OCI-LY3 (cell line): ENCODE measurements around the gene TOM1L2.
A peak's percentile ranks its signal among the peaks of the same experiment; 100 is the strongest.

Experiments
- H2AFZ ChIP-seq: fragments of 200-600, 300-600 bp; shearing (Covaris generic); 2 replicates; pipeline ENCODE4 v1.6.0; 2014; ENCODE audit warnings: antibody characterized with exemption, low read depth, low read length
- H3K27ac ChIP-seq: fragments of 200-600, 300-600 bp; sonication (generic); 2 replicates; pipeline ENCODE4 v1.5.1; 2014; ENCODE audit warnings: mild to moderate bottlenecking, low read length, moderate library complexity, mixed read lengths
- H3K27me3 ChIP-seq: fragments of 200-600, 300-600 bp; sonication (generic); 2 replicates; pipeline ENCODE4 v1.6.1; 2014; ENCODE audit warnings: low read depth, low read length, mixed read lengths
- H3K36me3 ChIP-seq: fragments of 200-600, 300-600 bp; sonication (generic); replicated peaks from 2 replicates; pipeline ENCODE3; 2014; ENCODE audit warnings: low read depth, low read length, mixed read lengths
- H3K4me1 ChIP-seq: fragments of 300-600, 200-600 bp; sonication (generic); 2 replicates; pipeline ENCODE4 v1.6.1; 2014; ENCODE audit warnings: low read length, mixed read lengths
- H3K4me2 ChIP-seq: fragments of 200-600, 300-600 bp; sonication (generic); 2 replicates; pipeline ENCODE4 v1.6.1; 2014; ENCODE audit warnings: low read length, mixed read lengths
- H3K4me3 ChIP-seq: fragments of 300-600, 200-600 bp; sonication (generic); 2 replicates; pipeline ENCODE4 v1.5.1; 2014; ENCODE audit warnings: antibody characterized with exemption, mild to moderate bottlenecking, low read length, moderate library complexity
- H3K79me2 ChIP-seq: fragments of 300-600, 200-600 bp; shearing (Covaris generic); 2 replicates; pipeline ENCODE4 v1.6.1; 2014; ENCODE audit warnings: mild to moderate bottlenecking, low read length, mixed read lengths
- H3K9ac ChIP-seq: fragments of 300-600, 200-600 bp; shearing (Covaris generic); 2 replicates; pipeline ENCODE4 v1.6.0; 2014; ENCODE audit warnings: mild to moderate bottlenecking, low read length, moderate library complexity
- H3K9me3 ChIP-seq: fragments of 200-600, 300-600 bp; shearing (Covaris generic); 2 replicates; pipeline ENCODE4 v1.6.1; 2014; ENCODE audit warnings: low read length, mixed read lengths; ENCODE audit not compliant: insufficient read depth
- H4K20me1 ChIP-seq: fragments of 200-600, 300-600 bp; sonication (generic); 2 replicates; pipeline ENCODE4 v1.6.1; 2016; ENCODE audit warnings: low read length, mixed read lengths; ENCODE audit not compliant: insufficient read depth
- CTCF ChIP-seq: fragments of 200-600, 300-600 bp; sonication (generic); IDR thresholded peaks from 2 replicates; pipeline ENCODE4 v1.5.1; 2014; ENCODE audit warnings: antibody characterized with exemption, low read length, low read depth
- EZH2phosphoT487 ChIP-seq: fragments of 200-600 bp; shearing (Covaris generic); IDR thresholded peaks from 2 replicates; pipeline ENCODE4 v1.6.1; 2018; ENCODE audit warnings: antibody characterized with exemption, mixed run types, low read depth

The TOM1L2 gene

DNA sequence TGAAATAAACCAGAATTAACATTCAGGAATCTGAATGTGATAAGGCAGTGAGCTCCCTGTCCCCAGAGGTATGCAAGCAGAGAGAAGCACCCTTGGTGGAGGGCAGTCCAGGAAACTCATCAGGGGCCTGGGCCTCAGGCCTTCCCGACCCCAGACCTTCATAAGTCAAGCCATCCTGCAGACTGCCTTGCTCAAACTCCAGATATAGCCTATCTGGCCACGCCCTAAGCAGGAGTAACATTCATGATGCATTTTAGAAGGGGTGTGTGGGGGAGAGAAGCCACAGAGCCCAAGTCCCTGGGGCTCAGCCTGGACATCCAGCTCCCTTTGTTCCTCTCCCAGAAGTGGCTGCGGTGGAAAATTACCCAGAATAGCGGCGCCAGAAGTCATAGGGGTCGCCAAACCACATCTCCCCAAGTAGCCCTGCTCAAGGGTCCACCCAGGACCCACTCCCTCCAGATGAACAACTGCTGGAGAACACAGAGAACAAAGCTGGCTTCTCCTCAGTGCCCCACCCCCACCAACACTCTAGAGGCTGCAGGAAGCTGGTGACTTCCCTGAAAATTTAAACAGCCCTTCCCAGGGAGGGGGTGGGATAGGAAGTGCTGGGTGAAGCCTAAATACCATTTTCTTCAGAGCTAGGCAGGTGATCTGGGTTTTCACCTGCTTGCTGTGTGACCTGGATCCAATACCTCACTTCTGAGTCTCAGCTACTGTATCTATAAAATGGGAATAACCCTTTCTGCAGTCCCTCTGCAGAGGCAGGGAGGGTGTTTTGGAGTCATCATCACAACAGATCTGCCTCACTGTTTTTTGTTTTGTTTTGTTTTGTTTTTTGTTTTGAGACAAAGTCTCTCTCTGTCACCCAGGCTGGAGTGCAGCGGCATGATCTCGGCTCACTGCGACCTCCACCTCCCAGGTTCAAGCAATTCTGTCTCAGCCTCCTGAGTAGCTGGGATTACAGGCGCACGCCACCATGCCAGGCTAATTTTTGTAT lies 133.9 kb downstream of the TOM1L2 start:
- no peak overlapping the region for H3K4me3 ChIP-seq
- H3K27me3 ChIP-seq, result no peaks in the 10 kb centered on the region
- no peak overlapping the region for H2AFZ ChIP-seq
- H3K79me2 ChIP-seq, result peaks cover 20% of the 10 kb centered on the region
- peaks cover 2% of the 10 kb centered on the region; the same call in 1 of the 2 replicates for H4K20me1 ChIP-seq
- TF ChIP-seq CTCF, result no peak
- TF ChIP-seq EZH2phosphoT487, result no peak
- no peak overlapping the region for H3K9ac ChIP-seq
- H3K4me2 ChIP-seq, result no peak overlapping the region
- peaks cover 55% of the 10 kb centered on the region for H3K4me1 ChIP-seq
- no peaks in the 10 kb centered on the region for H3K9me3 ChIP-seq
- no peak overlapping the region for H3K27ac ChIP-seq
- no peaks in the 10 kb centered on the region for H3K36me3 ChIP-seq

GRCh38 chr17:17837380-17837821 lies 134.8 kb downstream of the TOM1L2 start:
- Histone ChIP-seq H3K4me3 (peak overlapping the region; percentile 86), H3K27me3 (no peaks in the 10 kb centered on the region), H4K20me1 (peaks cover 3% of the 10 kb centered on the region; the same call in 1 of the 2 replicates), H3K4me1 (peaks cover 55% of the 10 kb centered on the region), H3K27ac (peak overlapping the region; percentile 70; the same call in 1 of the 2 replicates), H3K36me3 (no peaks in the 10 kb centered on the region), H3K4me2 (peak overlapping the region; percentile 82), H3K79me2 (peaks cover 21% of the 10 kb centered on the region), H2AFZ (no peak overlapping the region), H3K9me3 (no peaks in the 10 kb centered on the region), H3K9ac (peak overlapping the region; percentile 86)
- TF ChIP-seq CTCF (no peak), EZH2phosphoT487 (no peak)

DNA sequence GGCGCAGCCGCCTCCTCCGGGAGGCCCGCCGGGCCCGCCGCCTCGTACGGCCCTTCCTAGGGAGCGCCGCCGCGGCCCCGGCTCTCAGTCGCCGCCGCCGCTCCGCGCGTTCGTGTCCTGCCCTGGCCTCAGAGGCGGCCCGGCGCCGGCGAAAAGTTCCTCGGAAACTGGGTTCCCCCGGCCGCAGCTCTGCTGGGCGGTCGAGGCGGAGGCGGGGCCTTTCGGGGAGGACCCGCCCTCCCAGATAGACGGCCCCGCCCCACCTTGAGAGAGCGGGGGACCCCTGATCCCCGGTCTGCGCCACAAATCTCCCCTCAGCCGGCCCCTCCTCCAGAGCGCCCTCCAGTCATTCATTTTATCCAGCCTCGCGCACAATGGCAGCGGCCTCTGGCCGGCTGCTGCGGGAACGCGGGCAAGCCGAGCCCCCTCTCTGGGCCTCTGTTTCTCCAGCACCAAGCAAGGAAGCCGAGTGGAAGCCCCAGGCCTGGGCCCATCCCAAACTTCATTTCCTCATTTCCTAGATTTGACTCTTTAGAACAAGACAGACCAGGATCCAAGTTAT lies 135.3 kb downstream of the TOM1L2 start, which contains the start of gene SREBF1:
SREBF1 (minus strand) TSS at position 169 of the 562 bp plus-strand sequence. CDS start 169 bp downstream, outside the sequence.
- Histone ChIP-seq H3K4me2 (peak within 1 kb of the TSS; percentile 94), H2AFZ (no peak within 1 kb of the TSS), H3K4me1 (peaks cover 55% of the 10 kb centered on the region), H3K4me3 (peak within 1 kb of the TSS; percentile 86), H3K27ac (peak within 1 kb of the TSS; percentile 84), H3K79me2 (peaks cover 26% of the 10 kb centered on the region), H3K9ac (peak within 1 kb of the TSS; percentile 86), H3K36me3 (no peaks in the 10 kb centered on the region), H3K27me3 (no peaks in the 10 kb centered on the region), H3K9me3 (no peaks in the 10 kb centered on the region), H4K20me1 (peaks cover 8% of the 10 kb centered on the region; the same call in 1 of the 2 replicates)
- TF ChIP-seq CTCF (no peak), EZH2phosphoT487 (no peak)
